KMS-11 (cell line): ENCODE results near the gene GPR15.
A peak's percentile ranks its signal among the peaks of the same experiment; 100 is the strongest.

ENCODE experiments used
- H2AFZ ChIP-seq: fragments of 200-600 bp; sonication (generic); 2 replicates; pipeline ENCODE4 v1.6.1; 2016; ENCODE audit warnings: antibody characterized with exemption, mixed run types, low read depth
- H3K27ac ChIP-seq: fragments of 200-600 bp; sonication (generic); 2 replicates; pipeline ENCODE4 v1.6.1; 2016; ENCODE audit warnings: mild to moderate bottlenecking, mixed run types
- H3K27me3 ChIP-seq: fragments of 200-600 bp; sonication (generic); 2 replicates; pipeline ENCODE4 v1.6.1; 2017; ENCODE audit warnings: mild to moderate bottlenecking, low read depth, mixed run types, moderate library complexity; ENCODE audit not compliant: insufficient read depth
- H3K36me3 ChIP-seq: fragments of 200-600 bp; sonication (generic); 2 replicates; pipeline ENCODE4 v1.6.1; 2017; ENCODE audit warnings: mild to moderate bottlenecking, mixed run types; ENCODE audit not compliant: insufficient read depth
- H3K4me1 ChIP-seq: fragments of 200-600 bp; sonication (generic); 2 replicates; pipeline ENCODE4 v1.6.1; 2016; ENCODE audit warnings: mild to moderate bottlenecking, low read depth, mixed run types; ENCODE audit not compliant: poor library complexity, severe bottlenecking
- H3K4me2 ChIP-seq: fragments of 200-600 bp; sonication (generic); 2 replicates; pipeline ENCODE4 v1.7.0; 2016; ENCODE audit warnings: mild to moderate bottlenecking, mixed run types
- H3K4me3 ChIP-seq: fragments of 200-600 bp; sonication (generic); IDR thresholded peaks from 2 replicates; pipeline ENCODE4 v1.6.1; 2017; ENCODE audit warnings: low read depth, low read length, mixed read lengths; ENCODE audit not compliant: insufficient read depth
- H3K79me2 ChIP-seq: fragments of 200-600 bp; sonication (generic); 2 replicates; pipeline ENCODE4 v1.6.1; 2016; ENCODE audit warnings: low read depth, mixed run types; ENCODE audit not compliant: insufficient read depth
- H3K9ac ChIP-seq: fragments of 200-600 bp; sonication (generic); 2 replicates; pipeline ENCODE4 v1.6.1; 2016; ENCODE audit warnings: mild to moderate bottlenecking, mixed run types
- H4K20me1 ChIP-seq: fragments of 200-600 bp; sonication (generic); 2 replicates; pipeline ENCODE4 v1.6.1; 2016; ENCODE audit warnings: mild to moderate bottlenecking, mixed run types; ENCODE audit not compliant: insufficient read depth
- CTCF ChIP-seq: fragments of 200-600 bp; sonication (generic); conservative IDR thresholded peaks from 2 replicates; pipeline ENCODE4 v1.6.1; 2017; ENCODE audit warnings: low read depth, mild to moderate bottlenecking, antibody characterized with exemption, low read length, moderate library complexity, mixed read lengths

The GPR15 gene

GRCh38 chr3:98514948-98515347 lies 16.8 kb upstream of the GPR15 start:
- H3K79me2 ChIP-seq: peaks cover 18% of the 10 kb centered on the region; the same call in 1 of the 2 replicates
- no peak overlapping the region for H2AFZ ChIP-seq
- TF ChIP-seq CTCF: no peak
- H3K4me1 ChIP-seq: peaks cover 62% of the 10 kb centered on the region
- H3K9ac ChIP-seq: no peak overlapping the region
- no peaks in the 10 kb centered on the region for H4K20me1 ChIP-seq
- H3K4me3 ChIP-seq: no peak overlapping the region
- peak overlapping the region; percentile 8; the same call in 1 of the 2 replicates for H3K27ac ChIP-seq
- H3K27me3 ChIP-seq: no peaks in the 10 kb centered on the region
- H3K4me2 ChIP-seq: peak overlapping the region; percentile 19; the same call in 1 of the 2 replicates
- H3K36me3 ChIP-seq: peaks cover 10% of the 10 kb centered on the region; the same call in 1 of the 2 replicates

GRCh38 chr3:98518816-98519215 lies 13.0 kb upstream of the GPR15 start:
- Histone ChIP-seq H3K27ac (no peak overlapping the region), H3K9ac (no peak overlapping the region), H3K4me2 (no peak overlapping the region; the same call in 1 of the 2 replicates), H3K36me3 (peaks cover 16% of the 10 kb centered on the region; the same call in 1 of the 2 replicates), H3K27me3 (no peaks in the 10 kb centered on the region), H2AFZ (no peak overlapping the region), H3K79me2 (peaks cover 43% of the 10 kb centered on the region), H3K4me1 (peaks cover 77% of the 10 kb centered on the region), H3K4me3 (no peak overlapping the region), H4K20me1 (no peaks in the 10 kb centered on the region)
- no peak for TF ChIP-seq CTCF

- no peak for TF ChIP-seq CTCF
- H3K27me3 ChIP-seq: no peaks in the 10 kb centered on the region
- H3K4me2 ChIP-seq: peak overlapping the region; percentile 77; the same call in 1 of the 2 replicates
- peaks cover 16% of the 10 kb centered on the region; the same call in 1 of the 2 replicates for H3K36me3 ChIP-seq
- peaks cover 77% of the 10 kb centered on the region for H3K4me1 ChIP-seq
- H3K4me3 ChIP-seq: no peak overlapping the region
- H3K27ac ChIP-seq: no peak overlapping the region
- peaks cover 43% of the 10 kb centered on the region for H3K79me2 ChIP-seq
- no peak overlapping the region for H3K9ac ChIP-seq
- no peak overlapping the region for H2AFZ ChIP-seq
- no peaks in the 10 kb centered on the region for H4K20me1 ChIP-seq
Observed at GRCh38 chr3:98519351-98519750, 12.4 kb upstream of the GPR15 start.

GRCh38 chr3:98521897-98522543 lies 9.8 kb upstream of the GPR15 start:
- Histone ChIP-seq H3K27ac (peak overlapping the region; percentile 71), H3K4me2 (peak overlapping the region; percentile 77), H3K4me1 (peaks cover 84% of the 10 kb centered on the region), H4K20me1 (no peaks in the 10 kb centered on the region), H3K27me3 (no peaks in the 10 kb centered on the region), H3K79me2 (peaks cover 43% of the 10 kb centered on the region), H2AFZ (peak overlapping the region; percentile 44; the same call in 1 of the 2 replicates), H3K9ac (peak overlapping the region; percentile 84), H3K4me3 (peak overlapping the region; percentile 78), H3K36me3 (peaks cover 16% of the 10 kb centered on the region; the same call in 1 of the 2 replicates)
- no peak for TF ChIP-seq CTCF
